HepG2 (cell line): ENCODE results near the gene ADAMTS12. TPM values are rescaled to one million over a fixed set of nuclear protein-coding genes. Genes with fewer than 3 reads are reported as not detected.

Experiments
- ATAC-seq: fragments of 200-7000 bp; cut with Tn5 transposase; 3 replicates; pipeline ENCODE4 v1.9.1; 2020; ENCODE audit warnings: mild to moderate bottlenecking, moderate library complexity
- BruUV-seq: library from RNA; stranded (reverse); fragments of 400-500 nt; replicated peaks from 2 replicates; lab custom pipeline; 2021; lab: Mats Ljungman, UMichigan
- CTCF ChIA-PET: fragments of 300-600 bp; formaldehyde crosslinking; extraction: SDS; loops from one replicate; lab custom pipeline; 2021; ENCODE audit warnings: low total read pairs, inconsistent platforms, low intra/inter-chr PET ratio; lab: Yijun Ruan, JAX
- POLR2A ChIA-PET: fragments of 350-600 bp; sonication (Branson Sonifier 250); formaldehyde crosslinking; loops from one replicate; lab custom pipeline; 2020; ENCODE audit warnings: antibody characterized with exemption, inconsistent platforms; lab: Yijun Ruan, JAX
- DNase-seq: peaks from one replicate; pipeline ENCODE4 v3.0.0-alpha.2; 2015; ENCODE audit warnings: low spot score
- FAIRE-seq: peaks from 3 replicates; lab custom pipeline; 2011; peaks lifted over from hg19 to GRCh38; lab: Jason Lieb, UNC
- H2AFZ ChIP-seq: one replicate; pipeline ENCODE4 v1.6.1; 2011; ENCODE audit warnings: low read length, inconsistent platforms
- H3K27ac ChIP-seq: fragments of 300-600 bp; 3 replicates; pipeline ENCODE4 v1.8.0; 2011; ENCODE audit warnings: mixed run types, mild to moderate bottlenecking, mixed read lengths, low read length, inconsistent platforms; ENCODE audit not compliant: insufficient read depth; ENCODE audit errors: extremely low read length
- H3K27me3 ChIP-seq, 2 experiments: fragments of 200-600 bp in 1 of 2; 2 replicates in 1 of 2; 3 replicates in 1 of 2; pipeline versions ENCODE4 v1.6.0 to v1.8.0; 2011; ENCODE audit warnings: low read length in 2 of 2, mild to moderate bottlenecking in 2 of 2, moderate library complexity in 2 of 2, inconsistent platforms in 1 of 2; ENCODE audit not compliant: insufficient read depth in 2 of 2, control insufficient read depth in 1 of 2
- H3K36me3 ChIP-seq, 2 experiments: fragments of 200-600 bp in 1 of 2; replicated peaks in 1 of 2; 2 replicates in 1 of 2; 3 replicates in 1 of 2; pipeline versions ENCODE4 v1.5.1 to v1.8.0; 2011; ENCODE audit warnings: low read length in 2 of 2, inconsistent platforms in 1 of 2; ENCODE audit not compliant: insufficient read depth in 2 of 2, control insufficient read depth in 1 of 2
- H3K4me1 ChIP-seq: 2 replicates; pipeline ENCODE4 v1.5.1; 2012; ENCODE audit warnings: low read length, inconsistent platforms; ENCODE audit not compliant: insufficient read depth
- H3K4me2 ChIP-seq: 2 replicates; pipeline ENCODE4 v1.6.0; 2011; ENCODE audit warnings: low read depth, low read length, inconsistent platforms
- H3K4me3 ChIP-seq, 3 experiments: fragments of 200-600 bp in 1 of 3; sonication (generic), shearing (Covaris generic) in 1 of 3; replicated peaks in 1 of 3; 2 replicates each; pipeline ENCODE4 v1.5.1; 2011 to 2016; ENCODE audit warnings: low read length in 3 of 3, inconsistent platforms in 2 of 3, low read depth in 2 of 3, mild to moderate bottlenecking in 2 of 3, control low read depth in 1 of 3, mixed read lengths in 1 of 3; ENCODE audit not compliant: insufficient read depth in 1 of 3
- H3K79me2 ChIP-seq: one replicate; pipeline ENCODE4 v1.6.1; 2011; ENCODE audit warnings: low read length, inconsistent platforms; ENCODE audit not compliant: insufficient read depth
- H3K9ac ChIP-seq: 2 replicates; pipeline ENCODE4 v1.6.0; 2011; ENCODE audit warnings: mild to moderate bottlenecking, low read depth, low read length, inconsistent platforms; ENCODE audit not compliant: insufficient read depth
- H3K9me3 ChIP-seq: 2 replicates; pipeline ENCODE4 v1.5.1; 2012; ENCODE audit warnings: mild to moderate bottlenecking, low read length
- H4K20me1 ChIP-seq: 2 replicates; pipeline ENCODE4 v1.6.0; 2011; ENCODE audit warnings: inconsistent platforms, mild to moderate bottlenecking, low read length, moderate library complexity; ENCODE audit not compliant: insufficient read depth
- ISL2 ChIP-seq: sonication (generic); formaldehyde crosslinking; IDR thresholded peaks from 2 replicates; pipeline ENCODE4 v1.5.0; 2020; ENCODE audit warnings: missing genetic modification reagents
- KDM5B ChIP-seq: sonication (generic); formaldehyde crosslinking; IDR thresholded peaks from 2 replicates; pipeline ENCODE4 v1.4.0; 2020; ENCODE audit warnings: missing genetic modification reagents, mild to moderate bottlenecking, borderline replicate concordance
- MBD4 ChIP-seq: IDR thresholded peaks from 2 replicates; pipeline ENCODE4 v1.6.1; 2012; ENCODE audit warnings: low read length, inconsistent platforms, borderline replicate concordance
- ZNF501 ChIP-seq: sonication (generic); formaldehyde crosslinking; IDR thresholded peaks from 2 replicates; pipeline ENCODE4 v1.5.1; 2020; ENCODE audit warnings: mild to moderate bottlenecking, moderate library complexity, missing genetic modification reagents
- WGBS: methylation state at CpG from one replicate; pipeline ENCODE4 v1.1.6; 2017; ENCODE audit warnings: low lambda C conversion rate; 5-methylcytosine and 5-hydroxymethylcytosine counted together
- in situ Hi-C: cut with HindIII; loops from 2 replicates; pipeline ENCODE4 v1.10.0; 2017; ENCODE audit warnings: low pct_unique_long_range_greater_than_20kb; ENCODE audit not compliant: extremely low pct_ligation_motif_present
- intact Hi-C: fragments of 100-400 bp; cut with micrococcal nuclease; formaldehyde crosslinking; loops from one replicate; pipeline ENCODE4 v1.10.0; 2022; ENCODE audit not compliant: unreplicated experiment
- polyA plus RNA-seq, 8 experiments: library from polyadenylated mRNA; depleted of rRNA in 3 of 8; stranded (reverse) in 7 of 8; unstranded in 1 of 8; fragments of >200 nt; fragmentation: Illumina TruSeq in 4 of 8; extraction: Trizol in 4 of 8; gene quantifications; 2 replicates each; pipeline versions ENCODE4 v1.2.1 to v1.2.3, GENCODE V29; 2011 to 2016; ENCODE audit warnings: low read depth in 4 of 8, missing spikeins in 1 of 8, mixed read lengths in 1 of 8; ENCODE audit not compliant: insufficient read depth in 1 of 8
- total RNA-seq, 5 experiments: library from RNA; depleted of rRNA; stranded (reverse); fragments of >200 nt; fragmentation: Illumina TruSeq; extraction: Trizol; gene quantifications; 2 replicates each; pipeline ENCODE4 v1.2.3, GENCODE V29; 2016; ENCODE audit warnings: low read depth in 1 of 5
- TF ChIP-seq, protein P1 (sequence below): sonication (generic); formaldehyde crosslinking; IDR thresholded peaks from 2 replicates; pipeline ENCODE4 v1.4.0; 2020; ENCODE audit warnings: mild to moderate bottlenecking, missing genetic modification reagents

ADAMTS12 gene
- total and polyA plus RNA-seq, 2 of the 13 experiments (the other 11 are each of a cell fraction or from before 2014, with no cell fraction given), result 0.03 TPM; not detected in 1

- FAIRE-seq, result no peak
- WGBS, result 4% methylated on average over 3 of the region's 3 CpGs
- POLR2A ChIA-PET, result no interaction called here
These were observed 215.8 kb downstream of the ADAMTS12 start for GRCh38 chr5:33675958-33676464.

More at GRCh38 chr5:33675958-33676464, 215.8 kb downstream of the ADAMTS12 start:
- H3K79me2 ChIP-seq, result no peaks in the 10 kb centered on the region
- no peak overlapping the region for H3K4me3 ChIP-seq
- DNase-seq (no peak), ATAC-seq (no peak)
- H3K9me3 ChIP-seq, result no peaks in the 10 kb centered on the region
- no peak overlapping the region for H2AFZ ChIP-seq
- H3K4me2 ChIP-seq, result no peak overlapping the region
- no peaks in the 10 kb centered on the region for H3K4me1 ChIP-seq
- no peaks in the 10 kb centered on the region for H4K20me1 ChIP-seq
- no peak overlapping the region for H3K9ac ChIP-seq
- no peaks in the 10 kb centered on the region; a peak in 1 of 5 replicates for H3K27me3 ChIP-seq
- H3K36me3 ChIP-seq, result no peaks in the 10 kb centered on the region
- BruUV-seq, result no TSS peak
- intact Hi-C loops, result no loop called here
- TF ChIP-seq, protein P1, sequence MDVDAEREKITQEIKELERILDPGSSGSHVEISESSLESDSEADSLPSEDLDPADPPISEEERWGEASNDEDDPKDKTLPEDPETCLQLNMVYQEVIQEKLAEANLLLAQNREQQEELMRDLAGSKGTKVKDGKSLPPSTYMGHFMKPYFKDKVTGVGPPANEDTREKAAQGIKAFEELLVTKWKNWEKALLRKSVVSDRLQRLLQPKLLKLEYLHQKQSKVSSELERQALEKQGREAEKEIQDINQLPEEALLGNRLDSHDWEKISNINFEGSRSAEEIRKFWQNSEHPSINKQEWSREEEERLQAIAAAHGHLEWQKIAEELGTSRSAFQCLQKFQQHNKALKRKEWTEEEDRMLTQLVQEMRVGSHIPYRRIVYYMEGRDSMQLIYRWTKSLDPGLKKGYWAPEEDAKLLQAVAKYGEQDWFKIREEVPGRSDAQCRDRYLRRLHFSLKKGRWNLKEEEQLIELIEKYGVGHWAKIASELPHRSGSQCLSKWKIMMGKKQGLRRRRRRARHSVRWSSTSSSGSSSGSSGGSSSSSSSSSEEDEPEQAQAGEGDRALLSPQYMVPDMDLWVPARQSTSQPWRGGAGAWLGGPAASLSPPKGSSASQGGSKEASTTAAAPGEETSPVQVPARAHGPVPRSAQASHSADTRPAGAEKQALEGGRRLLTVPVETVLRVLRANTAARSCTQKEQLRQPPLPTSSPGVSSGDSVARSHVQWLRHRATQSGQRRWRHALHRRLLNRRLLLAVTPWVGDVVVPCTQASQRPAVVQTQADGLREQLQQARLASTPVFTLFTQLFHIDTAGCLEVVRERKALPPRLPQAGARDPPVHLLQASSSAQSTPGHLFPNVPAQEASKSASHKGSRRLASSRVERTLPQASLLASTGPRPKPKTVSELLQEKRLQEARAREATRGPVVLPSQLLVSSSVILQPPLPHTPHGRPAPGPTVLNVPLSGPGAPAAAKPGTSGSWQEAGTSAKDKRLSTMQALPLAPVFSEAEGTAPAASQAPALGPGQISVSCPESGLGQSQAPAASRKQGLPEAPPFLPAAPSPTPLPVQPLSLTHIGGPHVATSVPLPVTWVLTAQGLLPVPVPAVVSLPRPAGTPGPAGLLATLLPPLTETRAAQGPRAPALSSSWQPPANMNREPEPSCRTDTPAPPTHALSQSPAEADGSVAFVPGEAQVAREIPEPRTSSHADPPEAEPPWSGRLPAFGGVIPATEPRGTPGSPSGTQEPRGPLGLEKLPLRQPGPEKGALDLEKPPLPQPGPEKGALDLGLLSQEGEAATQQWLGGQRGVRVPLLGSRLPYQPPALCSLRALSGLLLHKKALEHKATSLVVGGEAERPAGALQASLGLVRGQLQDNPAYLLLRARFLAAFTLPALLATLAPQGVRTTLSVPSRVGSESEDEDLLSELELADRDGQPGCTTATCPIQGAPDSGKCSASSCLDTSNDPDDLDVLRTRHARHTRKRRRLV (CRISPR knock-in tag), result no peak
- TF ChIP-seq ZNF501, result no peak
- TF ChIP-seq ISL2 (CRISPR knock-in tag), result no peak
- TF ChIP-seq KDM5B, result no peak
- no peak for TF ChIP-seq MBD4
- TF ChIP-seq, all 625 proteins: peak for 0
- in situ Hi-C loops, result no loop called here
- CTCF ChIA-PET, result no interaction called here
- H3K27ac ChIP-seq, result no peak overlapping the region
